ENCODE data around the gene PFKFB2. TPM values are rescaled to one million over a fixed set of nuclear protein-coding genes. Genes with fewer than 3 reads are reported as not detected.

The PFKFB2 gene
- total RNA-seq, 6 donors from 2014 or later, result 25.3 to 95.5 (median 58.0) TPM

- DNase-seq, result no peak
- TF ChIP-seq EP300 (IDR thresholded peaks at IDR 0.05) (no peak), POLR2A (IDR thresholded peaks at IDR 0.05) (no peak), POLR2AphosphoS5 (IDR thresholded peaks at IDR 0.05) (no peak), CTCF (IDR thresholded peaks at IDR 0.05) (no peak)
- Histone ChIP-seq H3K27me3 (no peaks in the 10 kb centered on the region), H3K27ac (no peak overlapping the region), H3K4me3 (no peak overlapping the region), H3K36me3 (no peaks in the 10 kb centered on the region), H3K9me3 (no peaks in the 10 kb centered on the region), H3K4me1 (peaks cover 0 to 23% (median 7%) of the 10 kb centered on the region in 4 donors)
- ATAC-seq (ENCODE audit: low FRiP score in 2 of 2), result no peak
- WGBS, 2 donors, result 86 to 88% methylated on average over 2 of the region's 2 CpGs
Observed at GRCh38 chr1:207081806-207082205, 28.7 kb downstream of the PFKFB2 start.

- no peak overlapping the region for H3K4me3 ChIP-seq
- 48 to 62% methylated on average over 2 of the region's 2 CpGs for WGBS, 2 donors
- ATAC-seq (ENCODE audit: low FRiP score in 2 of 2) (no peak), DNase-seq (no peak)
- H3K36me3 ChIP-seq, result no peaks in the 10 kb centered on the region
- H3K9me3 ChIP-seq, result no peaks in the 10 kb centered on the region
- no peaks in the 10 kb centered on the region for H3K27me3 ChIP-seq
- peaks cover 0 to 17% (median 6%) of the 10 kb centered on the region in 4 donors for H3K4me1 ChIP-seq
- TF ChIP-seq EP300 (IDR thresholded peaks at IDR 0.05) (no peak), CTCF (IDR thresholded peaks at IDR 0.05) (no peak), POLR2AphosphoS5 (IDR thresholded peaks at IDR 0.05) (no peak), POLR2A (IDR thresholded peaks at IDR 0.05) (no peak)
- H3K27ac ChIP-seq, result no peak overlapping the region
Observed at GRCh38 chr1:207084232-207084631, 31.2 kb downstream of the PFKFB2 start.

GRCh38 chr1:207084701-207085180, 31.7 kb downstream of the PFKFB2 start:
- TF ChIP-seq EP300 (IDR thresholded peaks at IDR 0.05) (no peak), CTCF (IDR thresholded peaks at IDR 0.05) (peak; percentile 36 to 82 (median 68))
- peak overlapping the region in 2 of 4 donors; percentile 24 to 37 for H3K27ac ChIP-seq
- no peak overlapping the region for H3K4me3 ChIP-seq
- no peaks in the 10 kb centered on the region for H3K36me3 ChIP-seq
- peak in 1 of 2 donors; percentile 76 for DNase-seq
- H3K4me1 ChIP-seq, result peaks cover 0 to 22% (median 8%) of the 10 kb centered on the region in 4 donors
- no peaks in the 10 kb centered on the region for H3K27me3 ChIP-seq
- H3K9me3 ChIP-seq, result no peaks in the 10 kb centered on the region
- peak; percentile 64 to 78 for ATAC-seq (ENCODE audit: low FRiP score in 2 of 2)
- 26 to 29% methylated on average over 8 of the region's 8 CpGs for WGBS, 2 donors

- Histone ChIP-seq H3K9me3 (no peaks in the 10 kb centered on the region), H3K4me3 (no peak overlapping the region), H3K4me1 (peaks cover 0 to 25% (median 13%) of the 10 kb centered on the region in 4 donors), H3K27ac (peak overlapping the region in 1 of 4 donors; percentile 24), H3K27me3 (no peaks in the 10 kb centered on the region), H3K36me3 (no peaks in the 10 kb centered on the region)
- ATAC-seq (ENCODE audit: low FRiP score in 2 of 2) (no peak), DNase-seq (no peak)
- 73 to 75% methylated on average over 3 of the region's 3 CpGs for WGBS, 2 donors
- TF ChIP-seq EP300 (IDR thresholded peaks at IDR 0.05) (no peak), POLR2A (IDR thresholded peaks at IDR 0.05) (no peak), POLR2AphosphoS5 (IDR thresholded peaks at IDR 0.05) (no peak), CTCF (IDR thresholded peaks at IDR 0.05) (no peak)
Observed at GRCh38 chr1:207085887-207086286, 32.8 kb downstream of the PFKFB2 start.

GRCh38 chr1:207088161-207088560, 35.1 kb downstream of the PFKFB2 start:
- H3K27ac ChIP-seq, result peak overlapping the region in 1 of 4 donors; percentile 68
- DNase-seq, result no peak
- H3K36me3 ChIP-seq, result no peaks in the 10 kb centered on the region
- H3K27me3 ChIP-seq, result no peaks in the 10 kb centered on the region
- ATAC-seq (ENCODE audit: low FRiP score in 2 of 2), result no peak
- WGBS, 2 donors, result 63 to 65% methylated on average over 2 of the region's 2 CpGs
- TF ChIP-seq CTCF (IDR thresholded peaks at IDR 0.05), result no peak
- no peak for TF ChIP-seq POLR2AphosphoS5 (IDR thresholded peaks at IDR 0.05)
- TF ChIP-seq EP300 (IDR thresholded peaks at IDR 0.05), result no peak
- no peak for TF ChIP-seq POLR2A (IDR thresholded peaks at IDR 0.05)
- peaks cover 0 to 25% (median 16%) of the 10 kb centered on the region in 4 donors for H3K4me1 ChIP-seq
- no peak overlapping the region for H3K4me3 ChIP-seq
- H3K9me3 ChIP-seq, result no peaks in the 10 kb centered on the region

Measured in upper lobe of left lung (tissue), 6 donors.